ENCODE results near the gene SIGLEC11.

DNA sequence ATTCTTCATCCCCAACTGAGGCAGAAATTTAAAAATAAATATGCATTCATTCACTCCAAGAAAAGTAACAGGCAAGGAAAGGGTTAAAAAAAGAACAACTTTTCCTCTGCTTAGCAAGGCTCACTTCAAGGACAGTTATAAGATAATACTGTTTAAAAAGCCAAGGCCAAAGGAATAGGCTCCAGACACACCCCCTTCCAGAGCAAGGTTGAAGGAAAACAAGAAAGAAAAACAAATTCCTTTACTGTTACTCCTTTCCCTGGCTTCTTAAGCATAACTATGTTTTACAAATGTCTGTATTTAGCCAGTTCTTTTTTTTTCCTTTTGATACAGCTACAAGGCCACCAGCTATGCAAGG is 8.5 kb downstream of the SIGLEC11 start:
- TF ChIP-seq POLR2A (IDR thresholded peaks at IDR 0.05; ENCODE audit: low read length) (no peak), GATA1 (IDR thresholded peaks at IDR 0.05; ENCODE audit: low read depth, low read length) (no peak)
